Ovary (tissue), 9 donors: ENCODE data around the gene NUCB1. TPM values are rescaled to one million over a fixed set of nuclear protein-coding genes. Genes with fewer than 3 reads are reported as not detected.

Experiments
- DNase-seq, 5 donors: peaks; one replicate each; pipeline ENCODE4 v3.0.0-alpha.2; 2019 to 2020
- H3K27ac ChIP-seq, 2 donors: fragments of 200-600 bp; one replicate each; pipeline versions ENCODE4 v1.5.1 to v1.8.0; 2019 to 2022
- H3K27me3 ChIP-seq: fragments of 200-600 bp; one replicate; pipeline ENCODE4 v1.8.0; 2022
- H3K36me3 ChIP-seq: fragments of 200-600 bp; sonication (generic); one replicate; pipeline ENCODE4 v1.5.1; 2019
- H3K4me1 ChIP-seq: one replicate; pipeline ENCODE4 v1.8.1; 2013; ENCODE audit warnings: mild to moderate bottlenecking, moderate library complexity; ENCODE audit not compliant: insufficient read depth
- H3K4me3 ChIP-seq: fragments of 200-600 bp; sonication (generic); one replicate; pipeline ENCODE4 v1.5.1; 2017
- H3K9me3 ChIP-seq, 2 donors: fragments of 200-600 bp in 1 of 2; sonication (generic) in 1 of 2; one replicate each; pipeline versions ENCODE4 v1.5.1 to v1.8.1; 2013 to 2019; ENCODE audit warnings: mild to moderate bottlenecking in 1 of 2, moderate library complexity in 1 of 2
- CTCF ChIP-seq, 3 donors: fragments of 450-650 bp in 2 of 3; fragments of 200-600 bp in 1 of 3; IDR thresholded peaks; one replicate each; pipeline versions ENCODE4 v1.5.1 to v1.8.0; 2016 to 2022; ENCODE audit warnings: antibody characterized with exemption in 3 of 3, mild to moderate bottlenecking in 1 of 3
- EP300 ChIP-seq: sonication (generic); formaldehyde crosslinking; IDR thresholded peaks from one replicate; pipeline ENCODE4 v1.6.1; 2017; ENCODE audit warnings: antibody characterized with exemption
- POLR2A ChIP-seq: fragments of 450-650 bp; IDR thresholded peaks from one replicate; pipeline ENCODE4 v1.6.1; 2017; ENCODE audit warnings: antibody characterized with exemption, mild to moderate bottlenecking, moderate library complexity
- WGBS, 3 donors: extraction: QIAGEN DNeasy Blood & Tissue Kit in 1 of 3; methylation state at CpG; one replicate each; pipeline versions ENCODE4 v1.1.5 to v1.1.7; 2013 to 2017; 5-methylcytosine and 5-hydroxymethylcytosine counted together
- intact Hi-C, 4 donors: fragments of 100-400 bp; cut with DNase I; formaldehyde crosslinking; loops; one replicate each; pipeline versions ENCODE4 v1.11.0 to v1.15.1; 2022 to 2023
- polyA plus RNA-seq, 2 donors: library from polyadenylated mRNA; stranded (reverse); fragments of 200-250 nt in 1 of 2; fragments of 350-450 nt in 1 of 2; fragmentation: Illumina TruSeq in 1 of 2; extraction: RNeasy Lipid Tissue Mini Kit (QIAGEN cat#74804) in 1 of 2; gene quantifications; one replicate each; pipeline ENCODE4 v1.2.3, GENCODE V29; 2013 to 2014
- total RNA-seq, 7 donors: library from RNA; depleted of rRNA in 2 of 7; stranded (reverse); fragments of >200 nt in 2 of 7; fragmentation: NEBNext Ultra II Directional in 3 of 7; extraction: Animal tissue kit (Norgen Biotek cat#: 25700) in 3 of 7; gene quantifications; one replicate each; pipeline versions ENCODE4 v1.1.0 to v1.2.4, GENCODE V29; 2016 to 2023
- donor health status: DM: no; HTN: no; CAD: no; lungs with moderate emphysema.
- donor health status: DM: no; HTN: no; CAD: no.
- donor health status: Bipolar disorder and iron deficiency.
- donor health status: DM: yes; HTN: yes; CAD: no.
- donor health status: DM: no; HTN: no; CAD: no.
- donor health status: DM: yes; HTN: yes; CAD: no.

The NUCB1 gene
- total and polyA plus RNA-seq, 9 donors, result 128 to 249 (median 189) TPM

GRCh38 chr19:48856921-48857320 lies 43.2 kb upstream of the NUCB1 start:
- intact Hi-C loops, result no loop called here
- WGBS, 3 donors, result 96 to 97% (median 96%) methylated on average over 6 of the region's 6 CpGs

GRCh38 chr19:48858984-48859710 lies 41.0 kb upstream of the NUCB1 start:
- TF ChIP-seq CTCF (IDR thresholded peaks at IDR 0.05) (no peak), EP300 (no peak), POLR2A (no peak)
- WGBS, 3 donors, result 73 to 82% (median 75%) methylated on average over 34 of the region's 34 CpGs
- no peaks in the 10 kb centered on the region for H3K36me3 ChIP-seq
- DNase-seq, result peak in 1 of 5 donors; percentile 41
- no peaks in the 10 kb centered on the region for H3K4me1 ChIP-seq
- intact Hi-C loops, result no loop called here
- H3K9me3 ChIP-seq, result no peaks in the 10 kb centered on the region
- H3K27ac ChIP-seq, result no peak overlapping the region
- H3K4me3 ChIP-seq, result no peak overlapping the region
- no peaks in the 10 kb centered on the region for H3K27me3 ChIP-seq

More at GRCh38 chr19:48856921-48857320, 43.2 kb upstream of the NUCB1 start:
- Histone ChIP-seq H3K27me3 (no peaks in the 10 kb centered on the region), H3K4me1 (no peaks in the 10 kb centered on the region), H3K4me3 (no peak overlapping the region), H3K9me3 (no peaks in the 10 kb centered on the region), H3K36me3 (no peaks in the 10 kb centered on the region), H3K27ac (no peak overlapping the region)
- no peak for DNase-seq
- no peak for TF ChIP-seq POLR2A
- no peak for TF ChIP-seq CTCF (IDR thresholded peaks at IDR 0.05)
- TF ChIP-seq EP300, result no peak

GRCh38 chr19:48859711-48860572 lies 40.2 kb upstream of the NUCB1 start:
- Histone ChIP-seq H3K36me3 (no peaks in the 10 kb centered on the region), H3K9me3 (no peaks in the 10 kb centered on the region), H3K27me3 (no peaks in the 10 kb centered on the region), H3K4me3 (no peak overlapping the region), H3K4me1 (no peaks in the 10 kb centered on the region), H3K27ac (no peak overlapping the region)
- WGBS, 3 donors, result 84 to 86% (median 86%) methylated on average over 30 of the region's 30 CpGs
- TF ChIP-seq CTCF (IDR thresholded peaks at IDR 0.05) (no peak), POLR2A (no peak), EP300 (no peak)
- intact Hi-C loops, result no loop called here
- no peak for DNase-seq

- H3K27ac ChIP-seq, result no peak overlapping the region
- H3K9me3 ChIP-seq, result no peaks in the 10 kb centered on the region
- intact Hi-C loops, result no loop called here
- H3K36me3 ChIP-seq, result no peaks in the 10 kb centered on the region
- no peaks in the 10 kb centered on the region for H3K27me3 ChIP-seq
- H3K4me1 ChIP-seq, result no peaks in the 10 kb centered on the region
- no peak for DNase-seq
- no peak for TF ChIP-seq CTCF (IDR thresholded peaks at IDR 0.05)
- H3K4me3 ChIP-seq, result no peak overlapping the region
- 80 to 88% (median 83%) methylated on average over 18 of the region's 18 CpGs for WGBS, 3 donors
Observed at GRCh38 chr19:48861313-48861712, 38.8 kb upstream of the NUCB1 start.
